Neural cell (in vitro differentiated cells): ENCODE results near the gene MAMLD1.

ENCODE experiments used
- EP300 ChIP-seq: fragments of 450-650 bp; conservative IDR thresholded peaks from 2 replicates; pipeline ENCODE4 v1.6.1; 2014; ENCODE audit warnings: antibody characterized with exemption, mild to moderate bottlenecking, moderate library complexity; ENCODE audit not compliant: poor library complexity, severe bottlenecking
- EZH2 ChIP-seq: fragments of 200-600, 300-800 bp; shearing (Covaris generic), sonication (generic); IDR thresholded peaks from 2 replicates; pipeline ENCODE4 v1.6.1; 2014; ENCODE audit warnings: antibody characterized with exemption, low read length, borderline replicate concordance, mild to moderate bottlenecking; ENCODE audit not compliant: insufficient read depth, poor library complexity, severe bottlenecking
- POLR2AphosphoS5 ChIP-seq: IDR thresholded peaks from 2 replicates; pipeline ENCODE4 v1.6.1; 2012
- RAD21 ChIP-seq: fragments of 450-650 bp; conservative IDR thresholded peaks from 2 replicates; pipeline ENCODE4 v1.6.1; 2014; ENCODE audit warnings: antibody characterized with exemption, mild to moderate bottlenecking, moderate library complexity
- TAF1 ChIP-seq: IDR thresholded peaks from 2 replicates; pipeline ENCODE4 v1.6.1; 2012; ENCODE audit warnings: low read depth
- TF ChIP-seq, protein P1 (sequence below): fragments of 450-650 bp; IDR thresholded peaks from 2 replicates; pipeline ENCODE4 v1.5.1; 2014; ENCODE audit warnings: antibody characterized with exemption, mild to moderate bottlenecking, moderate library complexity; ENCODE audit not compliant: poor library complexity, severe bottlenecking
- TF ChIP-seq, protein P2 (sequence below): IDR thresholded peaks from 2 replicates; pipeline ENCODE4 v1.6.1; 2012; ENCODE audit warnings: borderline replicate concordance

DNA sequence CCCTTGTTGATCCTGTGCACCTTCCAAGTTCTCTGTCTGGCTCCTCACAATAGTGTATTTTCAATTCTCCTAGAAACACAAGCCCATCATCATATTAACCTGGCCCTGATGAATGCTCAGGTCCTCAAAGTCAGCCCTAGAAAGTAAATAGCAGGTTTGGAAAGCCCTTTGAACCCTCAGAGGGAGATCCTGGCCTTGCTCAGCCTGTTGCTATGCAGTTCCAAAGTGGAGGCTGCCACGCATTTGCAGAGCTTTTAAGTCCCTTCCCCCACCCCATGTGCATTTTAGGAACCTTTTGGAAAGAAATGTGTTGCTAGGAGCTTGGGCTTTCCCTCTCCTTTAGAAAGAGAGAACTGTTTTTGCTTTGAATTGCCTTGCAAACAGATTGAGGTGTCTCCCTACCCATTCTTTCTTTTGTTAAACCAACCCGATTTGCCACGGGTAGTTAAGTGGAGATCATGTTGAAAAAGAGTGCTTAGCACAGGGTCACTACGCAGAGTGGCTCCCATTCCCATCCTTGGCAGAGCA lies 12.2 kb downstream of the MAMLD1 start:
- TF ChIP-seq, protein P1, sequence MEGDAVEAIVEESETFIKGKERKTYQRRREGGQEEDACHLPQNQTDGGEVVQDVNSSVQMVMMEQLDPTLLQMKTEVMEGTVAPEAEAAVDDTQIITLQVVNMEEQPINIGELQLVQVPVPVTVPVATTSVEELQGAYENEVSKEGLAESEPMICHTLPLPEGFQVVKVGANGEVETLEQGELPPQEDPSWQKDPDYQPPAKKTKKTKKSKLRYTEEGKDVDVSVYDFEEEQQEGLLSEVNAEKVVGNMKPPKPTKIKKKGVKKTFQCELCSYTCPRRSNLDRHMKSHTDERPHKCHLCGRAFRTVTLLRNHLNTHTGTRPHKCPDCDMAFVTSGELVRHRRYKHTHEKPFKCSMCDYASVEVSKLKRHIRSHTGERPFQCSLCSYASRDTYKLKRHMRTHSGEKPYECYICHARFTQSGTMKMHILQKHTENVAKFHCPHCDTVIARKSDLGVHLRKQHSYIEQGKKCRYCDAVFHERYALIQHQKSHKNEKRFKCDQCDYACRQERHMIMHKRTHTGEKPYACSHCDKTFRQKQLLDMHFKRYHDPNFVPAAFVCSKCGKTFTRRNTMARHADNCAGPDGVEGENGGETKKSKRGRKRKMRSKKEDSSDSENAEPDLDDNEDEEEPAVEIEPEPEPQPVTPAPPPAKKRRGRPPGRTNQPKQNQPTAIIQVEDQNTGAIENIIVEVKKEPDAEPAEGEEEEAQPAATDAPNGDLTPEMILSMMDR = no peak
- TF ChIP-seq EP300 (no peak), TAF1 (no peak), POLR2AphosphoS5 (no peak), EZH2 (no peak), RAD21 (no peak)
- TF ChIP-seq, protein P2, sequence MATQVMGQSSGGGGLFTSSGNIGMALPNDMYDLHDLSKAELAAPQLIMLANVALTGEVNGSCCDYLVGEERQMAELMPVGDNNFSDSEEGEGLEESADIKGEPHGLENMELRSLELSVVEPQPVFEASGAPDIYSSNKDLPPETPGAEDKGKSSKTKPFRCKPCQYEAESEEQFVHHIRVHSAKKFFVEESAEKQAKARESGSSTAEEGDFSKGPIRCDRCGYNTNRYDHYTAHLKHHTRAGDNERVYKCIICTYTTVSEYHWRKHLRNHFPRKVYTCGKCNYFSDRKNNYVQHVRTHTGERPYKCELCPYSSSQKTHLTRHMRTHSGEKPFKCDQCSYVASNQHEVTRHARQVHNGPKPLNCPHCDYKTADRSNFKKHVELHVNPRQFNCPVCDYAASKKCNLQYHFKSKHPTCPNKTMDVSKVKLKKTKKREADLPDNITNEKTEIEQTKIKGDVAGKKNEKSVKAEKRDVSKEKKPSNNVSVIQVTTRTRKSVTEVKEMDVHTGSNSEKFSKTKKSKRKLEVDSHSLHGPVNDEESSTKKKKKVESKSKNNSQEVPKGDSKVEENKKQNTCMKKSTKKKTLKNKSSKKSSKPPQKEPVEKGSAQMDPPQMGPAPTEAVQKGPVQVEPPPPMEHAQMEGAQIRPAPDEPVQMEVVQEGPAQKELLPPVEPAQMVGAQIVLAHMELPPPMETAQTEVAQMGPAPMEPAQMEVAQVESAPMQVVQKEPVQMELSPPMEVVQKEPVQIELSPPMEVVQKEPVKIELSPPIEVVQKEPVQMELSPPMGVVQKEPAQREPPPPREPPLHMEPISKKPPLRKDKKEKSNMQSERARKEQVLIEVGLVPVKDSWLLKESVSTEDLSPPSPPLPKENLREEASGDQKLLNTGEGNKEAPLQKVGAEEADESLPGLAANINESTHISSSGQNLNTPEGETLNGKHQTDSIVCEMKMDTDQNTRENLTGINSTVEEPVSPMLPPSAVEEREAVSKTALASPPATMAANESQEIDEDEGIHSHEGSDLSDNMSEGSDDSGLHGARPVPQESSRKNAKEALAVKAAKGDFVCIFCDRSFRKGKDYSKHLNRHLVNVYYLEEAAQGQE = no peak
